Measurements from ENCODE around the gene SPDYE6. TPM values are rescaled to one million over a fixed set of nuclear protein-coding genes. Genes with fewer than 3 reads are reported as not detected.

Gene SPDYE6
- polyA plus RNA-seq, 1 of the 3 experiments (the other 2 are of a cell fraction), result not detected

DNA sequence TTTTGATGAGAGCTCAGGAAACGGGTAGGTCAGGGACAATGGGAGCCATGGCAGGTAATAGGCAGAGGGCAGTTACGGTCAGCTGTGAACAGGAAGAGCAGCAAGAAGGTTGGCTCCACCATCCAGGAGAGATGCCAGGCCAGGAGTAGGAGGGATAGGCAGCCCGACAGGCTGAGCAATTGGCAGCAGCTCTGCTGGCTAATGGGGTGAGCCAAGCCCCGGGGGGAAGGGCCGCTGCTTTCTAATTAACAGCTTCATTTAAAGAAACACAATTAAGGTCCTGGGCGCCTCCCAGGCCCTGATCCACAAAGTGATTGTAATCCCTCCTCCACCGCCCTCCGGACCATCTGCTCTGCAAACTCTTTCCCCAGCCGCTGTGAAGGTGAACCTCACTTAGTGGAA is 45.8 kb downstream of the SPDYE6 start:
- WGBS (ENCODE audit: low lambda C conversion rate), result 92% methylated on average over 9 of the region's 9 CpGs
- Histone ChIP-seq H4K20me1 (ENCODE audit: insufficient read depth) (no peaks in the 10 kb centered on the region), H3K4me2 (no peak overlapping the region), H3K9ac (no peak overlapping the region), H3K9me3 (no peaks in the 10 kb centered on the region), H3K79me2 (ENCODE audit: insufficient read depth) (no peaks in the 10 kb centered on the region), H2AFZ (ENCODE audit: low read depth) (no peak overlapping the region), H3K4me3 (ENCODE audit: low read depth in 2 of 2, low read length in 1 of 2) (no peak overlapping the region), H3K27ac (ENCODE audit: low read depth in 2 of 2, low read length in 1 of 2) (no peak overlapping the region), H3K36me3 (replicated peaks in 1 of 2; ENCODE audit: control insufficient read depth in 1 of 2, insufficient read depth in 2 of 2, low read length in 1 of 2) (peaks cover 0 to 4% of the 10 kb centered on the region in 2 experiments), H3K27me3 (ENCODE audit: insufficient read depth) (no peaks in the 10 kb centered on the region), H3F3A (replicated peaks; ENCODE audit: insufficient read depth) (no peaks in the 10 kb centered on the region), H3K4me1 (ENCODE audit: control insufficient read depth in 1 of 2, insufficient read depth in 2 of 2, low read depth in 1 of 2, low read length in 1 of 2) (no peaks in the 10 kb centered on the region; a peak in 1 of 4 replicates), H3K9me2 (no peaks in the 10 kb centered on the region)
- DNase-seq, result no peak
- POLR2A ChIA-PET, result interaction anchor here (0.7 kb wide), 1 partner anchor 53 kb away, joined by 5 read pairs; no protein-coding TSS in a partner anchor
- CTCF ChIA-PET, result interaction anchor here (0.7 to 1.6 kb wide), 2 partner anchors 81 to 95 kb away, joined by 3 read pairs; no protein-coding TSS in a partner anchor
- no peak for TF ChIP-seq POLR2AphosphoS5 (IDR thresholded peaks at IDR 0.05; ENCODE audit: low read depth, low read length)
- TF ChIP-seq YY1 (IDR thresholded peaks at IDR 0.05; ENCODE audit: low read depth), result no peak
- TF ChIP-seq, protein P1, sequence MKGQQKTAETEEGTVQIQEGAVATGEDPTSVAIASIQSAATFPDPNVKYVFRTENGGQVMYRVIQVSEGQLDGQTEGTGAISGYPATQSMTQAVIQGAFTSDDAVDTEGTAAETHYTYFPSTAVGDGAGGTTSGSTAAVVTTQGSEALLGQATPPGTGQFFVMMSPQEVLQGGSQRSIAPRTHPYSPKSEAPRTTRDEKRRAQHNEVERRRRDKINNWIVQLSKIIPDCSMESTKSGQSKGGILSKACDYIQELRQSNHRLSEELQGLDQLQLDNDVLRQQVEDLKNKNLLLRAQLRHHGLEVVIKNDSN (IDR thresholded peaks at IDR 0.05; ENCODE audit: borderline replicate concordance, low read depth), result no peak
- TF ChIP-seq TEAD4 (IDR thresholded peaks at IDR 0.05; ENCODE audit: borderline replicate concordance, insufficient read depth), result no peak
- TF ChIP-seq RAD21 (IDR thresholded peaks at IDR 0.05; ENCODE audit: low read length), result no peak
- no peak for TF ChIP-seq EZH2phosphoT487 (IDR thresholded peaks at IDR 0.05; ENCODE audit: borderline replicate concordance, low read depth)
- TF ChIP-seq MEF2A (IDR thresholded peaks at IDR 0.05; ENCODE audit: borderline replicate concordance, low read depth), result no peak
- TF ChIP-seq TAF1 (IDR thresholded peaks at IDR 0.05; ENCODE audit: borderline replicate concordance, low read depth, low read length), result no peak
- no peak for TF ChIP-seq ELF1 (IDR thresholded peaks at IDR 0.05)
- TF ChIP-seq TCF12 (IDR thresholded peaks at IDR 0.05), result no peak
- TF ChIP-seq JUND (IDR thresholded peaks at IDR 0.05), result no peak
- no peak for TF ChIP-seq RCOR1 (IDR thresholded peaks at IDR 0.05; ENCODE audit: low read length)

DNA sequence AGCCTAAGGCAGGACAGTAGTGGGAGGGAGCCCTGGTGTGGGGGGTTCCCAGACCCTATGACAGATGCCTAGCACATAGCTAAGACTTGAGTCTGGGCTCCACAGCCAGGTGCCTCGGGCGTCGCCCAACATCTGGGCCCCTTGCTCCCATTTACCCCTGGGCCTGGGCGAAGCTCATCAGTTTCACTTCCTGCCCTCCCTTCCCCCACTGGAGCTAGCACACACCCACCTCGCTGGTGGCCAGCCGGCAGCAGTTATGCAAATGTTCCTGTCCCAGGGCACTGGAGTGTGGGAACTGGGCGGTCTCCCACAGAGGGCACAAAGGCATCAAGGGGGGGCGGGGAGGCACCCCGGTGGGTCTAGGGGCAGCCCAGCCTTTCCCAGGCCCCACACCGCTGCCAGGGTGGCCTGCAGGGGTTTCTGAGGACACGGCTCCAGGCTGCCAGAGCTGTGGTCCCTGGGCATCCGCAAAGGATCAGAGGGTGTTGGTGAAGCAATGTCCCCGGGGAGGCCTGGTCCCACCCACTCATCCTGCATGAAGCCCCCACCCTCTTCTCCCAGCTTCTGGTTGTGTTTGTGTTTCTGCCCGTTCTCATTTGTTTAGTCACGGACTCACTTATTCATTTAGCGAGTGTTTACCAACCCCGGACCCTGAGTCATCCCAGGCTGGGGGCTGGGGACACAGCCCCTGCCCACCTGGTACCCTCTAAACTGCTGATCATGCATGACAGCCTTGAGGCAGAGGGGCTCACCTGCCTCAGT is 49.1 kb downstream of the SPDYE6 start:
- Histone ChIP-seq H3K79me2 (ENCODE audit: insufficient read depth) (no peaks in the 10 kb centered on the region), H2AFZ (ENCODE audit: low read depth) (no peak overlapping the region), H3K4me2 (no peak overlapping the region), H3K9me3 (no peaks in the 10 kb centered on the region), H3K27ac (ENCODE audit: low read depth in 2 of 2, low read length in 1 of 2) (no peak overlapping the region; a peak in 1 of 4 replicates), H3K4me1 (ENCODE audit: control insufficient read depth in 1 of 2, insufficient read depth in 2 of 2, low read depth in 1 of 2, low read length in 1 of 2) (peaks cover 0 to 5% of the 10 kb centered on the region in 2 experiments; a peak in 1 of 4 replicates), H3K9me2 (no peaks in the 10 kb centered on the region), H3K4me3 (ENCODE audit: low read depth in 2 of 2, low read length in 1 of 2) (no peak overlapping the region), H3K9ac (no peak overlapping the region), H3K27me3 (ENCODE audit: insufficient read depth) (no peaks in the 10 kb centered on the region), H3F3A (replicated peaks; ENCODE audit: insufficient read depth) (no peaks in the 10 kb centered on the region), H4K20me1 (ENCODE audit: insufficient read depth) (no peaks in the 10 kb centered on the region), H3K36me3 (replicated peaks in 1 of 2; ENCODE audit: control insufficient read depth in 1 of 2, insufficient read depth in 2 of 2, low read length in 1 of 2) (no peaks in the 10 kb centered on the region)
- CTCF ChIA-PET, result interaction anchor here (0.7 to 2.3 kb wide), 5 partner anchors 11 to 84 kb away, joined by 3 to 7 read pairs (median 5); no protein-coding TSS in a partner anchor
- DNase-seq, result no peak
- no peak for TF ChIP-seq NFIC (IDR thresholded peaks at IDR 0.05; ENCODE audit: borderline replicate concordance)
- no peak for TF ChIP-seq TEAD4 (IDR thresholded peaks at IDR 0.05; ENCODE audit: borderline replicate concordance, insufficient read depth)
- TF ChIP-seq YY1 (IDR thresholded peaks at IDR 0.05; ENCODE audit: low read depth), result no peak
- no peak for TF ChIP-seq GATA2 (CRISPR knock-in tag; IDR thresholded peaks at IDR 0.05)
- no peak for TF ChIP-seq EZH2phosphoT487 (IDR thresholded peaks at IDR 0.05; ENCODE audit: borderline replicate concordance, low read depth)
- TF ChIP-seq RFX5 (IDR thresholded peaks at IDR 0.05; ENCODE audit: low read length), result no peak
- TF ChIP-seq, protein P2, sequence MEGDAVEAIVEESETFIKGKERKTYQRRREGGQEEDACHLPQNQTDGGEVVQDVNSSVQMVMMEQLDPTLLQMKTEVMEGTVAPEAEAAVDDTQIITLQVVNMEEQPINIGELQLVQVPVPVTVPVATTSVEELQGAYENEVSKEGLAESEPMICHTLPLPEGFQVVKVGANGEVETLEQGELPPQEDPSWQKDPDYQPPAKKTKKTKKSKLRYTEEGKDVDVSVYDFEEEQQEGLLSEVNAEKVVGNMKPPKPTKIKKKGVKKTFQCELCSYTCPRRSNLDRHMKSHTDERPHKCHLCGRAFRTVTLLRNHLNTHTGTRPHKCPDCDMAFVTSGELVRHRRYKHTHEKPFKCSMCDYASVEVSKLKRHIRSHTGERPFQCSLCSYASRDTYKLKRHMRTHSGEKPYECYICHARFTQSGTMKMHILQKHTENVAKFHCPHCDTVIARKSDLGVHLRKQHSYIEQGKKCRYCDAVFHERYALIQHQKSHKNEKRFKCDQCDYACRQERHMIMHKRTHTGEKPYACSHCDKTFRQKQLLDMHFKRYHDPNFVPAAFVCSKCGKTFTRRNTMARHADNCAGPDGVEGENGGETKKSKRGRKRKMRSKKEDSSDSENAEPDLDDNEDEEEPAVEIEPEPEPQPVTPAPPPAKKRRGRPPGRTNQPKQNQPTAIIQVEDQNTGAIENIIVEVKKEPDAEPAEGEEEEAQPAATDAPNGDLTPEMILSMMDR (IDR thresholded peaks at IDR 0.05), result no peak
- TF ChIP-seq CHD2 (IDR thresholded peaks at IDR 0.05; ENCODE audit: low read length, partially characterized antibody), result no peak
- TF ChIP-seq MXI1 (IDR thresholded peaks at IDR 0.05; ENCODE audit: low read depth, low read length), result no peak
- TF ChIP-seq ELF1 (IDR thresholded peaks at IDR 0.05), result no peak
- POLR2A ChIA-PET, result no interaction called here
- 74% methylated on average over 17 of the region's 17 CpGs for WGBS (ENCODE audit: low lambda C conversion rate)

Data from SK-N-SH (cell line).